Measurements from ENCODE around the gene HDAC4.

HDAC4 gene

GRCh38 chr2:239033801-239034560 lies 366.8 kb downstream of the HDAC4 start:
- no peak for DNase-seq

GRCh38 chr2:239029958-239030357 lies 370.9 kb downstream of the HDAC4 start:
- no peak for DNase-seq

- DNase-seq: no peak
These were observed 372.6 kb downstream of the HDAC4 start for GRCh38 chr2:239028253-239028619.

- DNase-seq: no peak
These were observed 373.2 kb downstream of the HDAC4 start for GRCh38 chr2:239027391-239028252.

- DNase-seq: no peak
These were observed 374.0 kb downstream of the HDAC4 start for GRCh38 chr2:239026711-239027361.

- DNase-seq: no peak
These were observed 374.8 kb downstream of the HDAC4 start for GRCh38 chr2:239025951-239026461.

GRCh38 chr2:239025096-239025801 lies 375.6 kb downstream of the HDAC4 start:
- no peak for DNase-seq

- no peak for DNase-seq
These were observed 376.6 kb downstream of the HDAC4 start for GRCh38 chr2:239024226-239024625.

GRCh38 chr2:239022437-239023260 lies 378.2 kb downstream of the HDAC4 start:
- DNase-seq: no peak

- DNase-seq: no peak
These were observed 379.0 kb downstream of the HDAC4 start for GRCh38 chr2:239021651-239022436.

GRCh38 chr2:239021224-239021623 lies 379.6 kb downstream of the HDAC4 start:
- DNase-seq: no peak

GRCh38 chr2:239020541-239021041 lies 380.2 kb downstream of the HDAC4 start:
- no peak for DNase-seq

- DNase-seq: no peak
These were observed 381.6 kb downstream of the HDAC4 start for GRCh38 chr2:239019183-239019581.

- DNase-seq: no peak
These were observed 382.3 kb downstream of the HDAC4 start for GRCh38 chr2:239018271-239019182.

- no peak for DNase-seq
These were observed 383.2 kb downstream of the HDAC4 start for GRCh38 chr2:239017491-239018098.

GRCh38 chr2:239015901-239016675 lies 384.7 kb downstream of the HDAC4 start:
- DNase-seq: no peak

GRCh38 chr2:239015218-239015900 lies 385.5 kb downstream of the HDAC4 start:
- DNase-seq: no peak
